C4-2B (cell line): Measurements from ENCODE around the gene DNAH1.

Source experiments
- H3K27ac ChIP-seq: fragments of 450-650 bp; 2 replicates; pipeline ENCODE4 v1.5.1; 2017
- ZFX ChIP-seq: fragments of 450-650 bp; IDR thresholded peaks from 2 replicates; pipeline ENCODE4 v1.6.1; 2017
- TF ChIP-seq, protein P1 (sequence below): fragments of 450-650 bp; conservative IDR thresholded peaks from 2 replicates; pipeline ENCODE4 v1.5.1; 2017; ENCODE audit warnings: mild to moderate bottlenecking

DNAH1 gene

DNA sequence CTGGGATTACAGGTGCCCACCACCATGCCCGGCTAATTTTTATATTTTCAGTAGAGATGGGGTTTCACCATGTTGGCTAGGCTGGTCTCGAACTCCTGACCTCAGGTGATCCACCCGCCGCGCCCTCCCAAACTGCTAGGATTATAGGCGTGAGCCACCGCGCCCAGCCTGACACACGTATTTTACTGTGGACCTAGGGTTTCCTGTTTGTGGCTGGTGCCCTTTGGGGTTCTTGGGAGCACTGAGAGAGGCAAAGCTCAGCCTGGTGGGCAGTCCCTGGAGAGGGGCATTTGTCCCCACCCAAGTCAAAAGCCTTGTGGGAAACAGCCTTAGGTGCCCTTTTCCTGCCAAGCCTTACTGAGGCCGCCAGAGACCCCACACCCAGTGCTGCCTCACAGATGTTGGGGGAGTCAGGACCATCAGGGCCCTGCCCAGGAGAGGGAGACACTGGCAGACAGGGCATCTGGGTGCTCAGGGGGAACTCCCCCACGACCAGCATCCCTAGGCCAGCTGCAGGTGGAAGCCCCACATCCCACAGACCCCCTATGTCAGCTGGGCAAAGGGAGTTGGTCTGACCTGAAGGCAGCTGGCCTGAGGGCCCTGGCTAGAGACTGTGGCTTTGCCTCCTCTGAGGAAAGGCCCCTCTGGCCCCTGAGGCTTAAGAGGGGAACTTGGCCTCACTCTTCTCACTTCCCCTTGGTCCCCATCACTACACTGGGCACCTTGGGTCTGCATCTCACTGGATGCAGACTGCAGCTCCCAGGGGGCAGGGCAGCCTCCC, 35.1 kb downstream of the DNAH1 start:
- H3K27ac ChIP-seq = no peak overlapping the region
- no peak for TF ChIP-seq ZFX
- TF ChIP-seq, protein P1, sequence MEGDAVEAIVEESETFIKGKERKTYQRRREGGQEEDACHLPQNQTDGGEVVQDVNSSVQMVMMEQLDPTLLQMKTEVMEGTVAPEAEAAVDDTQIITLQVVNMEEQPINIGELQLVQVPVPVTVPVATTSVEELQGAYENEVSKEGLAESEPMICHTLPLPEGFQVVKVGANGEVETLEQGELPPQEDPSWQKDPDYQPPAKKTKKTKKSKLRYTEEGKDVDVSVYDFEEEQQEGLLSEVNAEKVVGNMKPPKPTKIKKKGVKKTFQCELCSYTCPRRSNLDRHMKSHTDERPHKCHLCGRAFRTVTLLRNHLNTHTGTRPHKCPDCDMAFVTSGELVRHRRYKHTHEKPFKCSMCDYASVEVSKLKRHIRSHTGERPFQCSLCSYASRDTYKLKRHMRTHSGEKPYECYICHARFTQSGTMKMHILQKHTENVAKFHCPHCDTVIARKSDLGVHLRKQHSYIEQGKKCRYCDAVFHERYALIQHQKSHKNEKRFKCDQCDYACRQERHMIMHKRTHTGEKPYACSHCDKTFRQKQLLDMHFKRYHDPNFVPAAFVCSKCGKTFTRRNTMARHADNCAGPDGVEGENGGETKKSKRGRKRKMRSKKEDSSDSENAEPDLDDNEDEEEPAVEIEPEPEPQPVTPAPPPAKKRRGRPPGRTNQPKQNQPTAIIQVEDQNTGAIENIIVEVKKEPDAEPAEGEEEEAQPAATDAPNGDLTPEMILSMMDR = no peak

DNA sequence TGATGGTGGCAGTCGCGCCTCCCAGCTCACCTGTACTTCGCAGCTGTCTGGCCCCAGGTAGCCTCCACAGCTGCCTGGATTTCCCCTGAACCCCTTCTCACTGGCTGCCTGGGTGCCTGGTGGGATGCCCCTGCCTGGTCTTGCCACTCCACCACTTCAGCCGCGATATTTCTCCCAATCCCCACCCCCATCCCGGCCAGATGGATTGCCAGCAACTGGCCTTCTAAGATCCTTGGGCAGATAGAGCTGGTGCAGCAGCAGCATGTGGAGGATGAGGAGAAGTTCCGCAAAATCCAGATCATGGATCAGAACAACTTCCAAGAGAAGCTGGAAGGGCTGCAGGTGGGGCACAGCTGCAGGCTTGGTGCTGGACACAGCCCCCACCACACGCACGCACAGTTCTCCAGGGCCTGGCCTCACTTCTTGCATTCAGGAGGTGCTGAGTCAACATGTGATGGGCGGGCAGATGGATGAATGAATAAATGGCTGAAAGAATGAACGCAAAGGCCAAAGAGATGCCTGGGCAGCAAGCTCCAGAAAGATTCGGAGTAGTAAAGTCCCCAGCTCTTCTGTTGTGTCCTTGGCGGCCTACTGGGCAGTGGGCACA, 35.7 kb downstream of the DNAH1 start:
- no peak overlapping the region for H3K27ac ChIP-seq
- TF ChIP-seq, protein P1 = no peak
- TF ChIP-seq ZFX = no peak

- TF ChIP-seq, protein P1 = no peak
- TF ChIP-seq ZFX = no peak
- H3K27ac ChIP-seq = no peak overlapping the region
These were observed 36.4 kb downstream of the DNAH1 start for GRCh38 chr3:52352566-52352965.

GRCh38 chr3:52353291-52353855, 37.3 kb downstream of the DNAH1 start:
- TF ChIP-seq, protein P1 = no peak
- no peak for TF ChIP-seq ZFX
- no peak overlapping the region for H3K27ac ChIP-seq

DNA sequence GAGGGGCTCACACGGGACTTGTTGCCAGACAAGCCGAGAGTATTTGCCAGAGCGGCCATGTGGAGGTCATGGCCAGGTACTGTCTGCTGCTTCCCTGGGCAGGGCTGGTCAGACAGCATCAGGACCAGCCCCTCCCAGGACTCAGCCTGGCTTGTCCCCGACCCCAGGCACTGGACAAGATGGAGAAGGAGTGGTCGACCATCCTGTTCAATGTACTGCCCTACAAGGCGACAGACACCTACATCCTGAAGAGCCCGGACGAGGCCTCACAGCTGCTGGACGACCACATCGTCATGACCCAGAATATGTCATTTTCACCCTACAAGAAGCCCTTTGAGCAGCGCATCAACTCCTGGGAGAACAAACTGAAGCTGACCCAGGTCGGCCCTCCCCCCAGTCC, 38.6 kb downstream of the DNAH1 start:
- TF ChIP-seq, protein P1 = no peak
- no peak for TF ChIP-seq ZFX
- H3K27ac ChIP-seq = no peak overlapping the region

DNA sequence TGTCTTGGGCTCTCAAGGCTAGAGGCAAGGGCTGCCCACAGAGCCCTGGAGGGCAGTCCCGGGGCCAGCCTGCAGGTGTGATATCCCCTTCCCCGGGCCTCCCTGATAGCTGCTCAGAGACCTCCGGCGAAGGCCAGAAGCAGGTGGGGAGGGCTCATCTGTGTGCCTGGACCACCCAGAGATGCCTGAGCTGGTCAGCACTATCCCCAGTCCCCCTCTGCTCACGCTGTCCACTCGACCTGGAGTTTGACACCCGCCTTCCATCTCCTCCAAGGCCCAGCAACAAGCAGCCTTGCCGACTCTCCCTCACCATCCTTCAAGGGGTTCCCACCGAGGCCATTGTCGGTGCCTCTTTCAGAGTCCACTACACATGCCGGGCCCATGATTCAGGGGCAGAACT, 39.4 kb downstream of the DNAH1 start:
- H3K27ac ChIP-seq = no peak overlapping the region
- TF ChIP-seq ZFX = no peak
- TF ChIP-seq, protein P1 = no peak

DNA sequence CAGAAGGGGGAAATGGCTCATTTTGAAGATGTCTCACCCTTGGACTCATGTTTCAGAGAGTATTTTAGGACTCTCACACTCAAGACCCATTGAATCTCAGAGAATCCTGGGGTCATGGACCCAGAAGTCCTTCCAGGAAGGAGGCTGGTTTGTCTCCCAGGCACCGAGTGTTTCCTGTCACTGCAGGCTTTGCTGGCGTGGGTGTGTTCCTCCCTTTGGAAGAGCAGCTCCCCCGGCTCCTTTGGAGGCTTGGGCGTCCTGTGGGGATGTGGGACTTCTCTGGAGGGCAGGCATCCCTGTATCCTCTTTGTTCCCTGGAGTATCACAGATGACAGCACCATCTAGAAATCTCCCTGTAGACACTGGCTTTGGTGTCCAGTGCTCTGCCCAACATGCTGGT, 40.0 kb downstream of the DNAH1 start:
- no peak overlapping the region for H3K27ac ChIP-seq
- TF ChIP-seq, protein P1 = no peak
- TF ChIP-seq ZFX = no peak
